Endothelial cell of umbilical vein (primary cell): ENCODE data around the gene NSUN7.

ENCODE experiments used
- CTCF ChIP-seq, 2 donors: IDR thresholded peaks; 1 replicate in 1 of 2; 2 replicates in 1 of 2; pipeline ENCODE4 v1.5.1; 2011; ENCODE audit warnings: low read length in 2 of 2, mild to moderate bottlenecking in 2 of 2, moderate library complexity in 2 of 2, control low read depth in 1 of 2, inconsistent platforms in 1 of 2, low read depth in 1 of 2; ENCODE audit not compliant: insufficient read depth in 1 of 2; ENCODE audit errors: extremely low read depth in 1 of 2
- EZH2 ChIP-seq: IDR thresholded peaks from 2 replicates; pipeline ENCODE4 v1.6.1; 2012; ENCODE audit warnings: borderline replicate concordance, low read depth, mild to moderate bottlenecking, moderate library complexity, low read length, inconsistent platforms; ENCODE audit not compliant: severe bottlenecking
- JUN ChIP-seq: IDR thresholded peaks from 2 replicates; pipeline ENCODE4 v1.6.1; 2011; ENCODE audit warnings: borderline replicate concordance, low read depth; ENCODE audit not compliant: insufficient read length, insufficient read depth
- MAX ChIP-seq: IDR thresholded peaks from 2 replicates; pipeline ENCODE4 v1.6.1; 2011; ENCODE audit not compliant: insufficient read depth, insufficient read length
- MYC ChIP-seq: IDR thresholded peaks from one replicate; pipeline ENCODE4 v1.6.1; 2011; ENCODE audit warnings: mild to moderate bottlenecking, low read depth, low read length
- POLR2A ChIP-seq: IDR thresholded peaks from 2 replicates; pipeline ENCODE4 v1.6.1; 2012; ENCODE audit warnings: low read depth, mild to moderate bottlenecking, control low read depth, low read length

GRCh38 chr4:40720916-40721315 lies 28.8 kb upstream of the NSUN7 start:
- TF ChIP-seq CTCF (IDR thresholded peaks at IDR 0.05; ENCODE audit: extremely low read depth in 1 of 2, insufficient read depth in 1 of 2, low read depth in 1 of 2, low read length in 2 of 2): no peak
- TF ChIP-seq POLR2A: no peak
- TF ChIP-seq JUN: no peak
- TF ChIP-seq MAX: no peak
- TF ChIP-seq EZH2: no peak
- no peak for TF ChIP-seq MYC
